CD4-positive, alpha-beta T cell treated with Interleukin-4 for 1 hour (primary cell): ENCODE data around the gene MCRIP1.

Experiments
- DNase-seq, 2 donors: peaks; one replicate each; pipeline ENCODE4 v3.0.0-alpha.2; 2020 to 2022

The MCRIP1 gene

DNA sequence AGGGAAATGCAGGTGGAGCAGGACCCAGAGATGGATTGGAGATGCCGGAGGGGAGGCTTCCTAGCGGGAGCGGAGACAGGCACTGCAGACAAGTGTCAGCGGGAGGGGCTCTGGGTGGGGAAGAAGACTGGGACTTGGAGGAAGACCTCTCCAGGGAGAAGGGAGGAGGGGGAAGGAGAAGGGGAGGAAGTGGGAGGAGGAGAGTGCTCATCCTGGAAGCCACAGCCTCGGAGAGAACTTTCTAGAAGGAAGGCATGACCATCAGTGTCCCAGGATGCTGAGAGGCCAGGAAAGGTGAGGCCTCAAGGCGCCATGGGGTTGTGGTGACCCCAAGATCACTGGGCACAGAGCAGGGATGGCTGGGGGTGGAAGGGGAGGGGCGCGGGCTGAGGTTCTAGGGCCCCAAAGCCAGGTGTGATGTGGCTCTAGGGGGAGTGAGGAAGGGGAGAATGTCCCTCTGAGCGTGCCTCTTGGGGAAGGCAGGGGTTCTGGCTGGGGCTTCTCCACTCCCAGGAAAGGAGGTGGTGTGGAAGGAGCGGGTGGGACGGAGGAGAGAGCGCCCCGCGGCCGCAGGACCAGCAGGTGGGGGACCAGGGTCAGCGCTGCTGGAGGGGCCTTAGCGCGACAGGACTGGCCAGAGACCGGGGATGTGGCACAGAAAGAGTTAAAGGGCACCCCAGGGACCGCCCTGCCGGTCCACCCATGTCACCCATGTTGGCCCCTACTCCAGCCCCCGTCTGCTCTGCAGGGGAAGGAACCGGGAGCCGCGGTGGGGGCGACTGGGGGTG, 30.0 kb downstream of the MCRIP1 start:
- DNase-seq: no peak

DNA sequence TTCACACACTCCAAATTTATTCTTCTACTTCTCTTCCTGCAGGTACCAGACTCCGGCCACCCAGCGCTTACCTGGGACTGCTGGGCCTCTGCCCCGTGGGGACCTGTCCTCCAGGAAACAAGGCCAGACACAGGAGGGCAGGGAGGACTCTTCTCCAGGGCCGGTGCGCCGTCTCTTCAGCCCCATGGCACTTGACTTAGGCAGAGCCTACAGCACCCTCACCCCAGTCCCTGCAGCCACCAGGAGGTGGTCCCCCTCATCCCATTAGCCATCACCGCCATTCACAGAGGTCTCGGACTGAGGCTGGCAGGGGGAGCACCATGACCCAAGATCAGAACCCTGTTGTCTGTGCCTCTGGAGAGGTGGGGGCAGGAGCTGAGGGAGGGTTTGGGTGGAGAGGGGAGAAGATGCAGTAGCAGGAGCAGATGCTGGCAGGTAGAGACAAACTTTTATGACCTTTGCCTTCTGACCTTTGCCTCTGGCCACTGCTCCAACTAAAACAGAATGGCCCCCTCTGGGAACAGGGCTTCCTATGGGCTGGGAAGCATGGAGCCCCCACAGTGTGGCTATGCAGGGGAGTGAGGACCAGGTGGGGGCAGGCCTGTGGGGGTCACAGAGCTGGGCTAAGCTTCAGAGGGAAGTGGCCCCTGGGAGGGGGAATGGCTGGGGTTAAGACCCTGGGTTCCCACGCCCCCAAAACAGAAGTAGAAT, 30.9 kb downstream of the MCRIP1 start:
- DNase-seq: no peak

GRCh38 chr17:81801327-81801726, 31.8 kb downstream of the MCRIP1 start:
- no peak for DNase-seq

DNA sequence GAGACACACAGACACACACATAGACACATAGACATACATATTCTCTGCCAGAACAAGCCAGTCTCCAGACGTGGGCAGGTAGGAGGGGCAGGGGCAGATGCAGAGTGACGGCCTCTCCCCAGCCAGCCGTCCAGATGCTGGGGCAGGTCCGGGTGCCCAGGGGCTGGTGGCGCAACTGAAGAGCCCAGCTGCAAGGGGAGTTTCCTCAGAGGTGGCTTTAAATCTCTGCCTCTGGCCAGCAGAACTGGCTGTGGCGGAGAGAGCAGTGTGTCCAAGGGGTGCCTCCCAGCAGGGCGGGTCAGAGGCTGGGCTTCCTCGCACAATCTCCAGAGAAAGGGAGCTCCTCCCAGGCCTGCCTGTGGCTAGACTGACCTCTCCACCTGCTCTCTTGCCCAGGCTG, 38.6 kb downstream of the MCRIP1 start:
- no peak for DNase-seq

GRCh38 chr17:81794074-81794476, 39.0 kb downstream of the MCRIP1 start:
- DNase-seq: no peak

DNA sequence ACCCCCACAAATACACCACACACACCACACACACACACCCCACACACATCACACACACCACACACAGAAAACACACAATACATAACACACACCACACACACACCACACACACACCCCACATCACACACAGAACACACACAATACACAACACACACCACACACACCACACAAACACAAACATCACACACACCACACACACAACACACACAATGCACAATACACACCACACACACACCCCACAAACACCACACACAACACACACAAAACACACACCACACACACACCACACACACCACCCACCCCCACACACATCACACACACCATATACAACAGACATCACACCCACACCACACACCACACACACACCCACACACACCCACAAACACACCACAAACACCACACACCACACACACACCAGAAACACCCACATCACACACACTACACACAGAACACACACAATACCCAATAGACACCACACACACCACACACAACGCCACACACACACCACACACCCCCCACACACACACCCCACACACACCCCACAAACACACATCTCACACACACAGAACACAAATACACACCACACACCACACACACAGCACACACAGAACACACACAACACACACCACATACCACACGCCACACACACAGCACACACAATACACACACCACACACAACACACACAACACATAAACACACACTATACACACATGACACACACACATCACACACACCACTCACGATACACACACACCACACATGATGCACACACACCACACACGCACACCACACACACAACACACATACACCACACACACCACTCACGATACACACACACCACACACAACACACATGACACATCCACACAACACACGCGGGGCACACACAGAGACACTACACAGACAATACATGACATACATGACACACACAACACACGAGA, 40.1 kb downstream of the MCRIP1 start:
- DNase-seq: no peak
